HepG2 (cell line): ENCODE data around the gene CRTAC1. TPM values are rescaled to one million over a fixed set of nuclear protein-coding genes. Genes with fewer than 3 reads are reported as not detected.

Experiments
- ATAC-seq: fragments of 200-7000 bp; cut with Tn5 transposase; 3 replicates; pipeline ENCODE4 v1.9.1; 2020; ENCODE audit warnings: mild to moderate bottlenecking, moderate library complexity
- BruUV-seq: library from RNA; stranded (reverse); fragments of 400-500 nt; replicated peaks from 2 replicates; lab custom pipeline; 2021; lab: Mats Ljungman, UMichigan
- CTCF ChIA-PET: fragments of 300-600 bp; formaldehyde crosslinking; extraction: SDS; loops from one replicate; lab custom pipeline; 2021; ENCODE audit warnings: low total read pairs, inconsistent platforms, low intra/inter-chr PET ratio; lab: Yijun Ruan, JAX
- POLR2A ChIA-PET: fragments of 350-600 bp; sonication (Branson Sonifier 250); formaldehyde crosslinking; loops from one replicate; lab custom pipeline; 2020; ENCODE audit warnings: antibody characterized with exemption, inconsistent platforms; lab: Yijun Ruan, JAX
- DNase-seq: peaks from one replicate; pipeline ENCODE4 v3.0.0-alpha.2; 2015; ENCODE audit warnings: low spot score
- FAIRE-seq: peaks from 3 replicates; lab custom pipeline; 2011; peaks lifted over from hg19 to GRCh38; lab: Jason Lieb, UNC
- H2AFZ ChIP-seq: one replicate; pipeline ENCODE4 v1.6.1; 2011; ENCODE audit warnings: low read length, inconsistent platforms
- H3K27ac ChIP-seq: fragments of 300-600 bp; 3 replicates; pipeline ENCODE4 v1.8.0; 2011; ENCODE audit warnings: mixed run types, mild to moderate bottlenecking, mixed read lengths, low read length, inconsistent platforms; ENCODE audit not compliant: insufficient read depth; ENCODE audit errors: extremely low read length
- H3K27me3 ChIP-seq, 2 experiments: fragments of 200-600 bp in 1 of 2; 2 replicates in 1 of 2; 3 replicates in 1 of 2; pipeline versions ENCODE4 v1.6.0 to v1.8.0; 2011; ENCODE audit warnings: low read length in 2 of 2, mild to moderate bottlenecking in 2 of 2, moderate library complexity in 2 of 2, inconsistent platforms in 1 of 2; ENCODE audit not compliant: insufficient read depth in 2 of 2, control insufficient read depth in 1 of 2
- H3K36me3 ChIP-seq, 2 experiments: fragments of 200-600 bp in 1 of 2; replicated peaks in 1 of 2; 2 replicates in 1 of 2; 3 replicates in 1 of 2; pipeline versions ENCODE4 v1.5.1 to v1.8.0; 2011; ENCODE audit warnings: low read length in 2 of 2, inconsistent platforms in 1 of 2; ENCODE audit not compliant: insufficient read depth in 2 of 2, control insufficient read depth in 1 of 2
- H3K4me1 ChIP-seq: 2 replicates; pipeline ENCODE4 v1.5.1; 2012; ENCODE audit warnings: low read length, inconsistent platforms; ENCODE audit not compliant: insufficient read depth
- H3K4me2 ChIP-seq: 2 replicates; pipeline ENCODE4 v1.6.0; 2011; ENCODE audit warnings: low read depth, low read length, inconsistent platforms
- H3K4me3 ChIP-seq, 3 experiments: fragments of 200-600 bp in 1 of 3; sonication (generic), shearing (Covaris generic) in 1 of 3; replicated peaks in 1 of 3; 2 replicates each; pipeline ENCODE4 v1.5.1; 2011 to 2016; ENCODE audit warnings: low read length in 3 of 3, inconsistent platforms in 2 of 3, low read depth in 2 of 3, mild to moderate bottlenecking in 2 of 3, control low read depth in 1 of 3, mixed read lengths in 1 of 3; ENCODE audit not compliant: insufficient read depth in 1 of 3
- H3K79me2 ChIP-seq: one replicate; pipeline ENCODE4 v1.6.1; 2011; ENCODE audit warnings: low read length, inconsistent platforms; ENCODE audit not compliant: insufficient read depth
- H3K9ac ChIP-seq: 2 replicates; pipeline ENCODE4 v1.6.0; 2011; ENCODE audit warnings: mild to moderate bottlenecking, low read depth, low read length, inconsistent platforms; ENCODE audit not compliant: insufficient read depth
- H3K9me3 ChIP-seq: 2 replicates; pipeline ENCODE4 v1.5.1; 2012; ENCODE audit warnings: mild to moderate bottlenecking, low read length
- H4K20me1 ChIP-seq: 2 replicates; pipeline ENCODE4 v1.6.0; 2011; ENCODE audit warnings: inconsistent platforms, mild to moderate bottlenecking, low read length, moderate library complexity; ENCODE audit not compliant: insufficient read depth
- CBFB ChIP-seq: sonication (generic); formaldehyde crosslinking; IDR thresholded peaks from 2 replicates; pipeline ENCODE4 v1.4.0; 2020; ENCODE audit warnings: missing genetic modification reagents
- HNRNPH1 ChIP-seq: fragments of 200-400 bp; formaldehyde crosslinking; optimal IDR thresholded peaks from 2 replicates; pipeline ENCODE3; 2017; ENCODE audit warnings: mild to moderate bottlenecking, low read depth, low read length
- HOXD1 ChIP-seq: sonication (generic); formaldehyde crosslinking; IDR thresholded peaks from 2 replicates; pipeline ENCODE4 v1.5.0; 2020; ENCODE audit warnings: missing genetic modification reagents
- RBM39 ChIP-seq: fragments of 200-400 bp; formaldehyde crosslinking; IDR thresholded peaks from one replicate; pipeline ENCODE4 v1.6.1; 2018; ENCODE audit warnings: antibody characterized with exemption, mild to moderate bottlenecking, low read depth, low read length; ENCODE audit not compliant: poor library complexity, severe bottlenecking
- TEAD3 ChIP-seq: optimal IDR thresholded peaks from 2 replicates; pipeline ENCODE3; 2016; ENCODE audit warnings: borderline replicate concordance
- TSC22D2 ChIP-seq: sonication (generic); formaldehyde crosslinking; IDR thresholded peaks from 2 replicates; pipeline ENCODE4 v1.5.1; 2020; ENCODE audit warnings: missing genetic modification reagents, mild to moderate bottlenecking, borderline replicate concordance
- ZBTB33 ChIP-seq: sonication (generic); formaldehyde crosslinking; IDR thresholded peaks from 2 replicates; pipeline ENCODE4 v1.4.0; 2020; ENCODE audit warnings: missing genetic modification reagents
- WGBS: methylation state at CpG from one replicate; pipeline ENCODE4 v1.1.6; 2017; ENCODE audit warnings: low lambda C conversion rate; 5-methylcytosine and 5-hydroxymethylcytosine counted together
- in situ Hi-C: cut with HindIII; loops from 2 replicates; pipeline ENCODE4 v1.10.0; 2017; ENCODE audit warnings: low pct_unique_long_range_greater_than_20kb; ENCODE audit not compliant: extremely low pct_ligation_motif_present
- intact Hi-C: fragments of 100-400 bp; cut with micrococcal nuclease; formaldehyde crosslinking; loops from one replicate; pipeline ENCODE4 v1.10.0; 2022; ENCODE audit not compliant: unreplicated experiment
- polyA plus RNA-seq, 8 experiments: library from polyadenylated mRNA; depleted of rRNA in 3 of 8; stranded (reverse) in 7 of 8; unstranded in 1 of 8; fragments of >200 nt; fragmentation: Illumina TruSeq in 4 of 8; extraction: Trizol in 4 of 8; gene quantifications; 2 replicates each; pipeline versions ENCODE4 v1.2.1 to v1.2.3, GENCODE V29; 2011 to 2016; ENCODE audit warnings: low read depth in 4 of 8, missing spikeins in 1 of 8, mixed read lengths in 1 of 8; ENCODE audit not compliant: insufficient read depth in 1 of 8
- total RNA-seq, 5 experiments: library from RNA; depleted of rRNA; stranded (reverse); fragments of >200 nt; fragmentation: Illumina TruSeq; extraction: Trizol; gene quantifications; 2 replicates each; pipeline ENCODE4 v1.2.3, GENCODE V29; 2016; ENCODE audit warnings: low read depth in 1 of 5

Gene CRTAC1
- total and polyA plus RNA-seq, 2 of the 13 experiments (the other 11 are each of a cell fraction or from before 2014, with no cell fraction given), result not detected

- POLR2A ChIA-PET, result no interaction called here
- no peak for ATAC-seq
These were observed 9.4 kb upstream of the CRTAC1 start for GRCh38 chr10:98039690-98040381.

More at GRCh38 chr10:98039690-98040381, 9.4 kb upstream of the CRTAC1 start:
- Histone ChIP-seq H4K20me1 (no peaks in the 10 kb centered on the region), H3K27ac (no peak overlapping the region), H3K4me3 (no peak overlapping the region), H3K79me2 (no peaks in the 10 kb centered on the region), H3K36me3 (no peaks in the 10 kb centered on the region), H3K9me3 (no peaks in the 10 kb centered on the region), H3K27me3 (peaks cover 2 to 43% of the 10 kb centered on the region in 2 experiments; a peak in 4 of 5 replicates), H3K9ac (no peak overlapping the region), H3K4me2 (no peak overlapping the region), H2AFZ (no peak overlapping the region), H3K4me1 (no peaks in the 10 kb centered on the region)
- in situ Hi-C loops, result loop anchor here (5.0 kb wide), 1 partner anchor 123 kb away; no protein-coding TSS in a partner anchor
- FAIRE-seq (no peak), DNase-seq (no peak)
- CTCF ChIA-PET, result no interaction called here
- TF ChIP-seq CBFB (CRISPR knock-in tag) (no peak), TEAD3 (CRISPR knock-in tag) (no peak), HNRNPH1 (no peak), ZBTB33 (CRISPR knock-in tag) (no peak), RBM39 (no peak), HOXD1 (CRISPR knock-in tag) (no peak), TSC22D2 (CRISPR knock-in tag) (no peak)
- WGBS, result 31% methylated on average over 9 of the region's 10 CpGs
- no TSS peak for BruUV-seq
- intact Hi-C loops, result loop anchor here (10.0 kb wide), 1 partner anchor 255 kb away; no protein-coding TSS in a partner anchor
